K562 (cell line): ENCODE data around the gene PPP1R15A. TPM values are rescaled to one million over a fixed set of nuclear protein-coding genes. Genes with fewer than 3 reads are reported as not detected.
A peak's percentile ranks its signal among the peaks of the same experiment; 100 is the strongest.

Experiments
- ARID1B ChIP-seq: fragments of 450-650 bp; IDR thresholded peaks from 2 replicates; pipeline ENCODE4 v1.6.1; 2016; ENCODE audit warnings: antibody characterized with exemption, mild to moderate bottlenecking, inconsistent platforms
- CBFA2T3 ChIP-seq: fragments of 450-650 bp; IDR thresholded peaks from 2 replicates; pipeline ENCODE4 v1.6.1; 2017
- ETS2 ChIP-seq: IDR thresholded peaks from 2 replicates; pipeline ENCODE4 v1.6.1; 2016; ENCODE audit warnings: borderline replicate concordance, missing genetic modification characterization, mild to moderate bottlenecking, moderate library complexity, missing compliant biosample characterization; ENCODE audit not compliant: poor library complexity, severe bottlenecking
- HDAC2 ChIP-seq: fragments of 450-650 bp; IDR thresholded peaks from 2 replicates; pipeline ENCODE4 v1.6.1; 2016; ENCODE audit warnings: mild to moderate bottlenecking
- HNRNPUL1 ChIP-seq: fragments of 200-400 bp; formaldehyde crosslinking; IDR thresholded peaks from 2 replicates; pipeline ENCODE4 v1.6.1; 2017; ENCODE audit warnings: low read length
- JUND ChIP-seq, 2 experiments: IDR thresholded peaks; 2 replicates in 1 of 2; 3 replicates in 1 of 2; pipeline ENCODE4 v1.6.1; 2011; ENCODE audit warnings: borderline replicate concordance in 2 of 2, low read depth in 2 of 2, low read length in 2 of 2, improper control_type of control experiment in 1 of 2, missing biosample characterization in 1 of 2, missing genetic modification characterization in 1 of 2, missing genetic modification reagents in 1 of 2
- MAFF ChIP-seq: IDR thresholded peaks from 2 replicates; pipeline ENCODE4 v1.6.1; 2012; ENCODE audit warnings: low read length, improper control_type of control experiment
- MAFK ChIP-seq: IDR thresholded peaks from 2 replicates; pipeline ENCODE4 v1.6.1; 2011; ENCODE audit warnings: low read length, improper control_type of control experiment
- MCM3 ChIP-seq: fragments of 450-650 bp; IDR thresholded peaks from 2 replicates; pipeline ENCODE4 v1.6.1; 2016
- MEIS2 ChIP-seq: fragments of 450-650 bp; IDR thresholded peaks from 2 replicates; pipeline ENCODE4 v1.6.1; 2014; ENCODE audit warnings: mild to moderate bottlenecking; ENCODE audit not compliant: partially characterized antibody
- NFATC3 ChIP-seq: fragments of 450-650 bp; IDR thresholded peaks from 2 replicates; pipeline ENCODE4 v1.6.1; 2017; ENCODE audit warnings: mild to moderate bottlenecking
- SMAD2 ChIP-seq: fragments of 150-350 bp; IDR thresholded peaks from 2 replicates; pipeline ENCODE4 v1.6.1; 2014; ENCODE audit warnings: low read depth, mild to moderate bottlenecking, low read length
- SMAD3 ChIP-seq: fragments of 450-650 bp; formaldehyde crosslinking; conservative IDR thresholded peaks from 2 replicates; pipeline ENCODE4 v1.4.0; 2020; ENCODE audit warnings: mild to moderate bottlenecking
- SP1 ChIP-seq: sonication (generic); formaldehyde crosslinking; IDR thresholded peaks from 2 replicates; pipeline ENCODE4 v1.8.1; 2022; ENCODE audit warnings: mild to moderate bottlenecking, missing genetic modification reagents
- SP2 ChIP-seq: IDR thresholded peaks from 2 replicates; pipeline ENCODE4 v1.6.1; 2011; ENCODE audit warnings: mild to moderate bottlenecking, low read depth, low read length, moderate library complexity; ENCODE audit not compliant: poor library complexity, severe bottlenecking; ENCODE audit errors: extremely low read depth
- STAG1 ChIP-seq: sonication (generic); formaldehyde crosslinking; IDR thresholded peaks from 2 replicates; pipeline ENCODE4 v1.5.0; 2020; ENCODE audit warnings: missing genetic modification reagents, borderline replicate concordance
- TBL1XR1 ChIP-seq, 2 experiments: IDR thresholded peaks; 2 replicates each; pipeline ENCODE4 v1.6.1; 2012; ENCODE audit warnings: improper control_type of control experiment in 2 of 2, low read length in 2 of 2, mild to moderate bottlenecking in 1 of 2
- TCF7 ChIP-seq: sonication (generic); IDR thresholded peaks from 2 replicates; pipeline ENCODE4 v1.6.1; 2016; ENCODE audit warnings: antibody characterized with exemption, borderline replicate concordance
- TSC22D4 ChIP-seq: fragments of 450-650 bp; IDR thresholded peaks from 2 replicates; pipeline ENCODE4 v1.6.1; 2016; ENCODE audit warnings: missing genetic modification characterization, missing biosample characterization, control low read depth
- ZNF217 ChIP-seq: sonication (generic); formaldehyde crosslinking; IDR thresholded peaks from 2 replicates; pipeline ENCODE4 v1.8.0; 2022; ENCODE audit warnings: mild to moderate bottlenecking, missing genetic modification reagents
- ZNF431 ChIP-seq: sonication (generic); formaldehyde crosslinking; IDR thresholded peaks from 2 replicates; pipeline ENCODE4 v1.8.0; 2022; ENCODE audit warnings: mild to moderate bottlenecking, missing genetic modification reagents
- ZNF551 ChIP-seq: fragments of 250-450 bp; sonication (Bioruptor Pico); IDR thresholded peaks from 2 replicates; pipeline ENCODE4 v1.5.0; 2021; ENCODE audit warnings: mild to moderate bottlenecking, moderate library complexity
- polyA plus RNA-seq, 8 experiments: library from polyadenylated mRNA; depleted of rRNA in 4 of 8; stranded (reverse) in 5 of 8; unstranded in 3 of 8; fragments of >200 nt; fragmentation: Nextera tagmentation in 2 of 8; fragmentation: Illumina TruSeq in 1 of 8; extraction: Ambion mirVana in 2 of 8; extraction: Trizol in 1 of 8; gene quantifications; 2 replicates each; pipeline versions ENCODE4 v1.2.1 to v1.2.3, GENCODE V29; 2011 to 2014; ENCODE audit warnings: inconsistent platforms in 1 of 8, missing spikeins in 1 of 8
- total RNA-seq, 7 experiments: library from RNA; depleted of rRNA in 6 of 7; stranded (reverse); fragments of >200 nt in 6 of 7; fragmentation: Illumina TruSeq in 2 of 7; extraction: Trizol in 2 of 7; gene quantifications; 2 replicates each; pipeline versions ENCODE4 v1.2.1 to v1.2.3, GENCODE V29; 2011 to 2021; ENCODE audit warnings: low replicate concordance in 1 of 7
- TF ChIP-seq, protein P1 (sequence below): fragments of 450-650 bp; formaldehyde crosslinking; IDR thresholded peaks from 2 replicates; pipeline ENCODE4 v1.4.0; 2020; ENCODE audit warnings: mild to moderate bottlenecking, moderate library complexity
- TF ChIP-seq, protein P2 (sequence below): fragments of 450-650 bp; IDR thresholded peaks from 2 replicates; pipeline ENCODE4 v1.6.1; 2016; ENCODE audit warnings: antibody characterized with exemption
- TF ChIP-seq, protein P3 (sequence below): fragments of 450-650 bp; formaldehyde crosslinking; conservative IDR thresholded peaks from 2 replicates; pipeline ENCODE4 v1.4.0; 2022; ENCODE audit warnings: mild to moderate bottlenecking, missing genetic modification characterization
- TF ChIP-seq, protein P4 (sequence below): sonication (generic); formaldehyde crosslinking; IDR thresholded peaks from 2 replicates; pipeline ENCODE4 v1.8.1; 2023; ENCODE audit warnings: mild to moderate bottlenecking, missing genetic modification reagents

PPP1R15A gene
- total and polyA plus RNA-seq, 9 of the 15 experiments (the other 6 are each of a cell fraction or from before 2014, with no cell fraction given), result 0.42 to 73.7 (median 44.0) TPM

DNA sequence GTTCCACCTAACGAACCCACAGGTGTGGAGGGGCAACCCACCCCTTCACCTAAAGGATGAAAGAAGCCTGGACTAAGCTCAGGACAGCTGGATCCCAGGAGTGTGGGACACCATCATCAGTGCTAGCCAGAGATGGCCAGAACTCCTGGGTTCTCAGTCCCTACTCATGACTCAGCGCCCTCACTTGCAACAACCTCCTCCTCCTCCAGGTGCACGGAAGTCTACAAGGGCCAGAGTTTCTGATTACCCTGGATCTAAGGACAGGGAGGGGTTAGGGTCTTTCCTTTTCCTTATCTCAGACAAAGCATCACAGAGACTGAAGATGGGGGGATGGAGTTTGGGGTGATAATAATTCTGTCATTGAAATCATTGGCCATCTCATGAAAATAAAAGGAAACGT lies 18.3 kb downstream of the PPP1R15A start (continued):
- TF ChIP-seq, protein P1, sequence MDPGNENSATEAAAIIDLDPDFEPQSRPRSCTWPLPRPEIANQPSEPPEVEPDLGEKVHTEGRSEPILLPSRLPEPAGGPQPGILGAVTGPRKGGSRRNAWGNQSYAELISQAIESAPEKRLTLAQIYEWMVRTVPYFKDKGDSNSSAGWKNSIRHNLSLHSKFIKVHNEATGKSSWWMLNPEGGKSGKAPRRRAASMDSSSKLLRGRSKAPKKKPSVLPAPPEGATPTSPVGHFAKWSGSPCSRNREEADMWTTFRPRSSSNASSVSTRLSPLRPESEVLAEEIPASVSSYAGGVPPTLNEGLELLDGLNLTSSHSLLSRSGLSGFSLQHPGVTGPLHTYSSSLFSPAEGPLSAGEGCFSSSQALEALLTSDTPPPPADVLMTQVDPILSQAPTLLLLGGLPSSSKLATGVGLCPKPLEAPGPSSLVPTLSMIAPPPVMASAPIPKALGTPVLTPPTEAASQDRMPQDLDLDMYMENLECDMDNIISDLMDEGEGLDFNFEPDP (CRISPR knock-in tag), result no peak
- no peak for TF ChIP-seq SMAD3 (CRISPR knock-in tag)
- TF ChIP-seq ZNF217 (CRISPR knock-in tag), result no peak
- TF ChIP-seq MEIS2, result no peak
- TF ChIP-seq ZNF431 (CRISPR knock-in tag), result no peak
- TF ChIP-seq NFATC3, result no peak
- no peak for TF ChIP-seq TCF7
- no peak for TF ChIP-seq STAG1 (CRISPR knock-in tag)
- no peak for TF ChIP-seq HNRNPUL1
- TF ChIP-seq ETS2 (tag), result no peak
- peak; percentile 32; the same call in 1 of the 2 replicates for TF ChIP-seq ARID1B
- TF ChIP-seq TBL1XR1 (IDR thresholded peaks at IDR 0.05; ENCODE audit: low read length in 2 of 2), result no peak
- TF ChIP-seq MAFF, result peak; percentile 42; the same call in 1 of the 2 replicates
- no peak for TF ChIP-seq ZNF551 (CRISPR knock-in tag)
- TF ChIP-seq CBFA2T3, result peak; percentile 65
- TF ChIP-seq HDAC2, result no peak
- no peak for TF ChIP-seq TSC22D4 (tag)
- no peak for TF ChIP-seq SP1 (CRISPR knock-in tag)
- TF ChIP-seq, protein P2, sequence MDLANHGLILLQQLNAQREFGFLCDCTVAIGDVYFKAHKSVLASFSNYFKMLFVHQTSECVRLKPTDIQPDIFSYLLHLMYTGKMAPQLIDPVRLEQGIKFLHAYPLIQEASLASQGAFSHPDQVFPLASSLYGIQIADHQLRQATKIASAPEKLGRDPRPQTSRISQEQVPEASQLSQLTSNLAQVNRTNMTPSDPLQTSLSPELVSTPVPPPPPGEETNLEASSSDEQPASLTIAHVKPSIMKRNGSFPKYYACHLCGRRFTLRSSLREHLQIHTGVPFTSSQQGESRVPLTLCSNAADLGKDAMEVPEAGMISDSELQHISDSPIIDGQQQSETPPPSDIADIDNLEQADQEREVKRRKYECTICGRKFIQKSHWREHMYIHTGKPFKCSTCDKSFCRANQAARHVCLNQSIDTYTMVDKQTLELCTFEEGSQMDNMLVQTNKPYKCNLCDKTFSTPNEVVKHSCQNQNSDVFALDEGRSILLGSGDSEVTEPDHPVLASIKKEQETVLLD, result peak; percentile 82
- TF ChIP-seq JUND (IDR thresholded peaks at IDR 0.05; ENCODE audit: borderline replicate concordance, low read depth, low read length), result peak; percentile 31; the same call in 1 of the 2 replicates
- no peak for TF ChIP-seq JUND (tag; IDR thresholded peaks at IDR 0.05; ENCODE audit: borderline replicate concordance, low read depth, low read length)
- TF ChIP-seq, protein P3, sequence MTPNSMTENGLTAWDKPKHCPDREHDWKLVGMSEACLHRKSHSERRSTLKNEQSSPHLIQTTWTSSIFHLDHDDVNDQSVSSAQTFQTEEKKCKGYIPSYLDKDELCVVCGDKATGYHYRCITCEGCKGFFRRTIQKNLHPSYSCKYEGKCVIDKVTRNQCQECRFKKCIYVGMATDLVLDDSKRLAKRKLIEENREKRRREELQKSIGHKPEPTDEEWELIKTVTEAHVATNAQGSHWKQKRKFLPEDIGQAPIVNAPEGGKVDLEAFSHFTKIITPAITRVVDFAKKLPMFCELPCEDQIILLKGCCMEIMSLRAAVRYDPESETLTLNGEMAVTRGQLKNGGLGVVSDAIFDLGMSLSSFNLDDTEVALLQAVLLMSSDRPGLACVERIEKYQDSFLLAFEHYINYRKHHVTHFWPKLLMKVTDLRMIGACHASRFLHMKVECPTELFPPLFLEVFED (CRISPR knock-in tag), result no peak
- TF ChIP-seq SMAD2, result no peak
- TF ChIP-seq, protein P4, sequence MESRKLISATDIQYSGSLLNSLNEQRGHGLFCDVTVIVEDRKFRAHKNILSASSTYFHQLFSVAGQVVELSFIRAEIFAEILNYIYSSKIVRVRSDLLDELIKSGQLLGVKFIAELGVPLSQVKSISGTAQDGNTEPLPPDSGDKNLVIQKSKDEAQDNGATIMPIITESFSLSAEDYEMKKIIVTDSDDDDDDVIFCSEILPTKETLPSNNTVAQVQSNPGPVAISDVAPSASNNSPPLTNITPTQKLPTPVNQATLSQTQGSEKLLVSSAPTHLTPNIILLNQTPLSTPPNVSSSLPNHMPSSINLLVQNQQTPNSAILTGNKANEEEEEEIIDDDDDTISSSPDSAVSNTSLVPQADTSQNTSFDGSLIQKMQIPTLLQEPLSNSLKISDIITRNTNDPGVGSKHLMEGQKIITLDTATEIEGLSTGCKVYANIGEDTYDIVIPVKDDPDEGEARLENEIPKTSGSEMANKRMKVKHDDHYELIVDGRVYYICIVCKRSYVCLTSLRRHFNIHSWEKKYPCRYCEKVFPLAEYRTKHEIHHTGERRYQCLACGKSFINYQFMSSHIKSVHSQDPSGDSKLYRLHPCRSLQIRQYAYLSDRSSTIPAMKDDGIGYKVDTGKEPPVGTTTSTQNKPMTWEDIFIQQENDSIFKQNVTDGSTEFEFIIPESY, result no peak
- TF ChIP-seq MCM3, result no peak
- TF ChIP-seq MAFK, result peak; percentile 47; the same call in 1 of the 2 replicates
- no peak for TF ChIP-seq SP2
